ENCODE results near the gene CDK4.

DNA sequence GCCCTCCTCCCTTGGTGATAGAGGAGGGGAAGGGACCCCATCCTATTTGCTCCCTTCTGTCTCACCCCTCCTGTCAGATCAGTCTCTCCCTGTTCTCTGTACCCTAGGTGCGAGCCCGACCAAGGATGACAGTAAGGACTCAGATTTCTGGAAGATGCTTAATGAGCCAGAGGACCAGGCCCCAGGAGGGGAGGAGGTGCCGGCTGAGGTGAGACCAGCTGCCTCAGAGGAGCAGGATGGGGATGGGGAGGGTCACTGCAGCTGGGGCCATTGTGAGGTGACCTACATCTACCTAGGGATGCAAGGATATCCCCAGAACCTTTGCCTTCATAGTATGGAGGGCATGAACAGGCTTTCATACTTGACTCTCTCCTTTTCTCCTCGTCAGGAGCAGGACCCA, 35.8 kb downstream of the CDK4 start:
- TF ChIP-seq POLR2A (IDR thresholded peaks at IDR 0.05): no peak
- TF ChIP-seq, protein P1, sequence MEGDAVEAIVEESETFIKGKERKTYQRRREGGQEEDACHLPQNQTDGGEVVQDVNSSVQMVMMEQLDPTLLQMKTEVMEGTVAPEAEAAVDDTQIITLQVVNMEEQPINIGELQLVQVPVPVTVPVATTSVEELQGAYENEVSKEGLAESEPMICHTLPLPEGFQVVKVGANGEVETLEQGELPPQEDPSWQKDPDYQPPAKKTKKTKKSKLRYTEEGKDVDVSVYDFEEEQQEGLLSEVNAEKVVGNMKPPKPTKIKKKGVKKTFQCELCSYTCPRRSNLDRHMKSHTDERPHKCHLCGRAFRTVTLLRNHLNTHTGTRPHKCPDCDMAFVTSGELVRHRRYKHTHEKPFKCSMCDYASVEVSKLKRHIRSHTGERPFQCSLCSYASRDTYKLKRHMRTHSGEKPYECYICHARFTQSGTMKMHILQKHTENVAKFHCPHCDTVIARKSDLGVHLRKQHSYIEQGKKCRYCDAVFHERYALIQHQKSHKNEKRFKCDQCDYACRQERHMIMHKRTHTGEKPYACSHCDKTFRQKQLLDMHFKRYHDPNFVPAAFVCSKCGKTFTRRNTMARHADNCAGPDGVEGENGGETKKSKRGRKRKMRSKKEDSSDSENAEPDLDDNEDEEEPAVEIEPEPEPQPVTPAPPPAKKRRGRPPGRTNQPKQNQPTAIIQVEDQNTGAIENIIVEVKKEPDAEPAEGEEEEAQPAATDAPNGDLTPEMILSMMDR (IDR thresholded peaks at IDR 0.05): no peak

Measured in thyroid gland (tissue), 4 donors.